Measurements from ENCODE around the gene ADARB2. TPM values are rescaled to one million over a fixed set of nuclear protein-coding genes. Genes with fewer than 3 reads are reported as not detected.
A peak's percentile ranks its signal among the peaks of the same experiment; 100 is the strongest.

ADARB2 gene
- total RNA-seq, 4 donors from 2014 or later: 2.3 to 3.7 (median 2.6) TPM

GRCh38 chr10:1366811-1367425 lies 370.4 kb downstream of the ADARB2 start:
- no peaks in the 10 kb centered on the region for H3K4me1 ChIP-seq
- intact Hi-C loops (cut with DNase I): no loop called here
- no peak overlapping the region for H3K4me3 ChIP-seq
- no peak for TF ChIP-seq CTCF (IDR thresholded peaks at IDR 0.05)
- TF ChIP-seq EP300 (IDR thresholded peaks at IDR 0.05): no peak
- TF ChIP-seq POLR2AphosphoS5 (IDR thresholded peaks at IDR 0.05): no peak
- no peak for TF ChIP-seq POLR2A (IDR thresholded peaks at IDR 0.05; ENCODE audit: low read depth)
- 86% methylated on average over 15 of the region's 15 CpGs for WGBS
- H3K27ac ChIP-seq (replicated peaks in 1 of 4): no peak overlapping the region
- peaks cover 0 to 36% (median 0%) of the 10 kb centered on the region in 4 donors for H3K27me3 ChIP-seq
- DNase-seq (ENCODE audit: extremely low spot score): peak; percentile 74
- H3K9me3 ChIP-seq: no peaks in the 10 kb centered on the region
- no peaks in the 10 kb centered on the region for H3K36me3 ChIP-seq

GRCh38 chr10:1366322-1366691 lies 371.0 kb downstream of the ADARB2 start:
- TF ChIP-seq POLR2AphosphoS5 (IDR thresholded peaks at IDR 0.05) (no peak), CTCF (IDR thresholded peaks at IDR 0.05) (no peak), EP300 (IDR thresholded peaks at IDR 0.05) (no peak), POLR2A (IDR thresholded peaks at IDR 0.05; ENCODE audit: low read depth) (no peak)
- no peaks in the 10 kb centered on the region for H3K9me3 ChIP-seq
- no peak overlapping the region for H3K4me3 ChIP-seq
- WGBS: 74% methylated on average over 6 of the region's 6 CpGs
- intact Hi-C loops (cut with DNase I): no loop called here
- H3K4me1 ChIP-seq: no peaks in the 10 kb centered on the region
- no peak overlapping the region for H3K27ac ChIP-seq (replicated peaks in 1 of 4)
- peaks cover 0 to 38% (median 0%) of the 10 kb centered on the region in 4 donors for H3K27me3 ChIP-seq
- no peaks in the 10 kb centered on the region for H3K36me3 ChIP-seq
- DNase-seq (ENCODE audit: extremely low spot score): peak; percentile 70

DNA sequence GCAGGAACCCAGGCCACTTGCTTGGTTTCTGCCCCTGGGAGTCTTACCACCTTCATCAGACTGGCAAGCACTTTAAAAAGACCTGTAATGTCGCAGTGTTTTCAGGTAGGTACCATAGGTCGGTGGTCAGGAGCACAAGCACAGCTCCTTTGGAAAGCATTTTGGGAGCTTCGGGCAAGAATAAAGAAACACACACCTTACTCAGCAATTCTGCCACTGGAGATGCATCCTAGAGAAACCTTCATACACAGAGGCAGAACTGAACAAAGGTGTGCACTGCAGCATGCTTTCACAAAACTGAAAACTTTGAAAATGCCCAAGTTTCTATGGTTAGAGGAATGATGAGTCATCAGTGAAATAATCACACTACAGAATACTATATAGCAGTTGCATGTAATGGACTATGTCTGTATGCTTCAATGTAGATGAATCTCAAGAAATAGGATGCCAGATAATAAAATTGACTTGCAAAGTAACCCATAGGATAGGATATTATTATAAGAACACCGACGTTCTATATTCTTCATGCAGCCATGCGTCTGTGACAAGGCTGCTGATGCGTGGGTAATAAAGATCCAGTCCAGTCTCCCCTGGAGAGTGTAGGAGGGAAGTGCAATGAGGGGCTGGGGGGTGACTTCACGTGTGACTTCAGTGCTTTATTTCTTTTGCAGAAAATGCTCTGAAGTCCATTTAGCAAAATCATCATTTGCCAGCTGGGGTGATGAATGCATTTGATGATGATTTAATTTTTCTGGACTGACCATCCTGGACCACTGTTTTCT lies 371.6 kb downstream of the ADARB2 start:
- peaks cover 0 to 43% (median 0%) of the 10 kb centered on the region in 4 donors for H3K27me3 ChIP-seq
- DNase-seq (ENCODE audit: extremely low spot score): peak; percentile 75
- H3K4me3 ChIP-seq: no peak overlapping the region
- 83% methylated on average over 8 of the region's 8 CpGs for WGBS
- H3K36me3 ChIP-seq: no peaks in the 10 kb centered on the region
- intact Hi-C loops (cut with DNase I): no loop called here
- TF ChIP-seq EP300 (IDR thresholded peaks at IDR 0.05): no peak
- no peak for TF ChIP-seq POLR2A (IDR thresholded peaks at IDR 0.05; ENCODE audit: low read depth)
- TF ChIP-seq CTCF (IDR thresholded peaks at IDR 0.05): no peak
- no peak for TF ChIP-seq POLR2AphosphoS5 (IDR thresholded peaks at IDR 0.05)
- no peaks in the 10 kb centered on the region for H3K9me3 ChIP-seq
- no peak overlapping the region for H3K27ac ChIP-seq (replicated peaks in 1 of 4)
- peaks cover 0 to 6% (median 0%) of the 10 kb centered on the region in 4 donors for H3K4me1 ChIP-seq

DNA sequence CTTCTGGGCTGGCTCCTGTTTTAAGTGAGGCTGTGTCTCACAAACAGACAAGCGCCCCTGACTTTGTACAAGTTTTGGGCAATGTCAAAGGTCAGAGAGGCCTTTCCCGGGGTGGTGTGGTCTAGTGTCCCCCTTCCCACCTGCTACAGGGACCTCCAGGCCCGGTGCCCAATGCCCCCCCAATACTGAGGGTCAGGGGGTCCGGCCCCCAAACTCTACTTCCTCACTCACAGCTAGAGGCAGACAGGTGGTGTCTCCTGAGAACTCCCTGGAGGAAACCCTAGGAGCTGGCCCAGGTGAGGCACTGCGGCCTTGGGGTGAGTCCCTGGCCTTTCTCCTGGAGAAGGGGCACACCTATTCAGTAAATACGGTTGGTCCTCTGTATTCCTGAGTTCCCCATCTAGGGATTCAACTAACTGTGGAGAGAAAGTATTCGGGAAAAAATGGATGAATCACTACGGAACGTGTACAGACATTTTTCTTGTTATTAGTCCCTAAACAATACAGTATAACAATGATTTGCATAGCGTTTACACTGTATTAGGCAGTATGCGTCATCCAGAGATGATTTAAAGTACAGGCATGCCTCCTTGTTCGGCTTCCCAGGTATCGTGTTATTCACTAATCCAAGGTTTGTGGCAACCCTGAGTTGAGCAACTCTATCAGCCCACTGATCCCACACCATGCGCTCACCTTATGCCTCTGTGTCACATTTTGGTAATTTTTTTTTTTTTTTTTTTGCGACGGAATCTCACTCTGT lies 373.0 kb downstream of the ADARB2 start:
- peak; percentile 68 for DNase-seq (ENCODE audit: extremely low spot score)
- H3K4me3 ChIP-seq: no peak overlapping the region
- peaks cover 0 to 54% (median 0%) of the 10 kb centered on the region in 4 donors for H3K27me3 ChIP-seq
- no peaks in the 10 kb centered on the region for H3K36me3 ChIP-seq
- intact Hi-C loops (cut with DNase I): no loop called here
- peaks cover 0 to 13% (median 0%) of the 10 kb centered on the region in 4 donors for H3K4me1 ChIP-seq
- TF ChIP-seq POLR2AphosphoS5 (IDR thresholded peaks at IDR 0.05) (no peak), POLR2A (IDR thresholded peaks at IDR 0.05; ENCODE audit: low read depth) (no peak), EP300 (IDR thresholded peaks at IDR 0.05) (no peak), CTCF (IDR thresholded peaks at IDR 0.05) (no peak)
- no peak overlapping the region for H3K27ac ChIP-seq (replicated peaks in 1 of 4)
- 92% methylated on average over 16 of the region's 16 CpGs for WGBS
- H3K9me3 ChIP-seq: no peaks in the 10 kb centered on the region

Measured in esophagus muscularis mucosa (tissue), 4 donors.